Large intestine (tissue), 3 donors: ENCODE results near the gene KMT2C. TPM values are rescaled to one million over a fixed set of nuclear protein-coding genes. Genes with fewer than 3 reads are reported as not detected.
"Not testable (repeated sequence)": the region's sequence is repeated elsewhere in the genome, so short reads cannot be mapped to it uniquely, and the experiment has no call there.

Source experiments
- DNase-seq, 2 donors: peaks; one replicate each; pipeline versions ENCODE4 v3.0.0 to v3.0.0-alpha.2; 2013
- H3K27ac ChIP-seq: one replicate; pipeline ENCODE4 v1.5.1; 2013; ENCODE audit warnings: low read length
- H3K27me3 ChIP-seq: 2 replicates; pipeline ENCODE4 v1.6.1; 2013; ENCODE audit warnings: low read length; ENCODE audit not compliant: control insufficient read depth, insufficient read depth
- H3K36me3 ChIP-seq: 2 replicates; pipeline ENCODE4 v1.6.1; 2013; ENCODE audit warnings: low read length; ENCODE audit not compliant: control insufficient read depth, insufficient read depth
- H3K4me1 ChIP-seq: one replicate; pipeline ENCODE4 v1.6.1; 2013; ENCODE audit warnings: low read length; ENCODE audit not compliant: control insufficient read depth, insufficient read depth
- H3K4me3 ChIP-seq: one replicate; pipeline ENCODE4 v1.5.1; 2013; ENCODE audit warnings: low read length
- H3K9me3 ChIP-seq: one replicate; pipeline ENCODE4 v1.6.1; 2013; ENCODE audit warnings: mild to moderate bottlenecking, low read depth, low read length, moderate library complexity; ENCODE audit not compliant: control insufficient read depth
- WGBS: methylation state at CpG from one replicate; pipeline ENCODE4 v1.1.5; 2013; ENCODE audit warnings: low lambda C conversion rate; ENCODE audit not compliant: insufficient coverage; 5-methylcytosine and 5-hydroxymethylcytosine counted together
- polyA plus RNA-seq: library from polyadenylated mRNA; unstranded; fragments of 120-200 nt; gene quantifications from one replicate; pipeline ENCODE4 v1.2.1, GENCODE V29; 2013

The KMT2C gene
- polyA plus RNA-seq, 1 donor, result 34.1 TPM

- WGBS, result 80% methylated on average over 1 of the region's 2 CpGs
- not testable (repeated sequence) for H3K9me3 ChIP-seq, H3K36me3 ChIP-seq, H3K4me3 ChIP-seq, DNase-seq, H3K27ac ChIP-seq, H3K4me1 ChIP-seq, H3K27me3 ChIP-seq
Measured at GRCh38 chr7:152266859-152267258, 168.9 kb downstream of the KMT2C start.

- not testable (repeated sequence) for DNase-seq, H3K9me3 ChIP-seq, H3K36me3 ChIP-seq, H3K27me3 ChIP-seq, H3K27ac ChIP-seq, H3K4me1 ChIP-seq, H3K4me3 ChIP-seq
- WGBS, result no CpG with 5 or more reads among the region's 5 CpGs
Measured at GRCh38 chr7:152264915-152265314, 170.9 kb downstream of the KMT2C start.

- peaks cover 13% of the 10 kb centered on the region for H3K36me3 ChIP-seq
- DNase-seq, result not testable (repeated sequence)
- no CpG with 5 or more reads among the region's 8 CpGs for WGBS
Measured at GRCh38 chr7:152262146-152262545, 173.7 kb downstream of the KMT2C start.

GRCh38 chr7:152259645-152260044, 176.2 kb downstream of the KMT2C start:
- H3K27ac ChIP-seq, H3K9me3 ChIP-seq, H3K4me3 ChIP-seq, H3K27me3 ChIP-seq, H3K4me1 ChIP-seq, DNase-seq: not testable (repeated sequence)
- peaks cover 13% of the 10 kb centered on the region for H3K36me3 ChIP-seq

More at GRCh38 chr7:152262146-152262545, 173.7 kb downstream of the KMT2C start:
- H3K9me3 ChIP-seq, H3K27me3 ChIP-seq, H3K4me3 ChIP-seq, H3K27ac ChIP-seq, H3K4me1 ChIP-seq: not testable (repeated sequence)

GRCh38 chr7:152247851-152248250, 188.0 kb downstream of the KMT2C start:
- H3K27me3 ChIP-seq, H3K4me1 ChIP-seq, H3K4me3 ChIP-seq, H3K9me3 ChIP-seq, DNase-seq, H3K27ac ChIP-seq: not testable (repeated sequence)
- WGBS, result no CpG with 5 or more reads among the region's 2 CpGs
- peaks cover 15% of the 10 kb centered on the region for H3K36me3 ChIP-seq

- H3K9me3 ChIP-seq, H3K4me3 ChIP-seq, H3K27ac ChIP-seq, H3K27me3 ChIP-seq, DNase-seq, H3K4me1 ChIP-seq, H3K36me3 ChIP-seq: not testable (repeated sequence)
- WGBS, result 100% methylated on average over 1 of the region's 2 CpGs
Measured at GRCh38 chr7:152245417-152245816, 190.4 kb downstream of the KMT2C start.

- not testable (repeated sequence) for H3K9me3 ChIP-seq, DNase-seq, H3K36me3 ChIP-seq, H3K4me1 ChIP-seq, H3K4me3 ChIP-seq, H3K27ac ChIP-seq, H3K27me3 ChIP-seq
- 80% methylated on average over 4 of the region's 11 CpGs for WGBS
Measured at GRCh38 chr7:152243464-152243863, 192.3 kb downstream of the KMT2C start.

- no CpG with 5 or more reads among the region's 8 CpGs for WGBS
- DNase-seq, H3K36me3 ChIP-seq, H3K27ac ChIP-seq, H3K4me3 ChIP-seq, H3K9me3 ChIP-seq, H3K27me3 ChIP-seq, H3K4me1 ChIP-seq: not testable (repeated sequence)
Measured at GRCh38 chr7:152241301-152241700, 194.5 kb downstream of the KMT2C start.

GRCh38 chr7:152236306-152236705, 199.5 kb downstream of the KMT2C start:
- H3K9me3 ChIP-seq, H3K27me3 ChIP-seq, H3K36me3 ChIP-seq, DNase-seq, H3K27ac ChIP-seq, H3K4me1 ChIP-seq, H3K4me3 ChIP-seq: not testable (repeated sequence)
- WGBS, result 97% methylated on average over 3 of the region's 5 CpGs

- not testable (repeated sequence) for H3K4me3 ChIP-seq, H3K4me1 ChIP-seq, H3K9me3 ChIP-seq, H3K27ac ChIP-seq, DNase-seq, H3K27me3 ChIP-seq, H3K36me3 ChIP-seq
- WGBS, result 100% methylated on average over 2 of the region's 5 CpGs
Measured at GRCh38 chr7:152234421-152234820, 201.4 kb downstream of the KMT2C start.

- H3K4me1 ChIP-seq, result no peaks in the 10 kb centered on the region
- H3K27ac ChIP-seq, result no peak overlapping the region
- H3K9me3 ChIP-seq, result no peaks in the 10 kb centered on the region
- H3K36me3 ChIP-seq, result peaks cover 10% of the 10 kb centered on the region
- H3K4me3 ChIP-seq, result no peak overlapping the region
- no peaks in the 10 kb centered on the region for H3K27me3 ChIP-seq
- DNase-seq, result peak in 1 of 2 donors; percentile 8
Measured at GRCh38 chr7:152231089-152231488, 204.7 kb downstream of the KMT2C start.
